Hepatocyte (in vitro differentiated cells): Measurements from ENCODE around the gene TMEM17. TPM values are rescaled to one million over a fixed set of nuclear protein-coding genes. Genes with fewer than 3 reads are reported as not detected.

Source experiments
- DNase-seq: peaks from one replicate; pipeline ENCODE4 v3.0.0-alpha.2; 2016; ENCODE audit warnings: low spot score
- H2AFZ ChIP-seq: fragments of 200-600 bp; sonication (generic); 2 replicates; pipeline ENCODE4 v1.6.0; 2016; ENCODE audit warnings: antibody characterized with exemption, mild to moderate bottlenecking
- H3K27ac ChIP-seq: fragments of 200-600 bp; sonication (generic); 2 replicates; pipeline ENCODE4 v1.5.1; 2016; ENCODE audit warnings: mild to moderate bottlenecking
- H3K27me3 ChIP-seq: fragments of 200-600 bp; sonication (generic); 2 replicates; pipeline ENCODE4 v1.6.1; 2016
- H3K36me3 ChIP-seq: fragments of 200-600 bp; sonication (generic); replicated peaks from 2 replicates; pipeline ENCODE4 v1.5.1; 2016; ENCODE audit warnings: low read depth; ENCODE audit not compliant: insufficient read depth
- H3K4me1 ChIP-seq: fragments of 200-600 bp; sonication (generic); 2 replicates; pipeline ENCODE4 v1.5.1; 2016; ENCODE audit warnings: mild to moderate bottlenecking, moderate library complexity; ENCODE audit not compliant: insufficient read depth
- H3K4me2 ChIP-seq: fragments of 200-600 bp; sonication (generic); 2 replicates; pipeline ENCODE4 v1.6.0; 2016
- H3K4me3 ChIP-seq: fragments of 200-600 bp; sonication (generic); 2 replicates; pipeline ENCODE4 v1.5.1; 2016; ENCODE audit warnings: mild to moderate bottlenecking
- H3K79me2 ChIP-seq: fragments of 200-600 bp; sonication (generic); 2 replicates; pipeline ENCODE4 v1.6.0; 2017; ENCODE audit warnings: mild to moderate bottlenecking
- H3K9me2 ChIP-seq: fragments of 200-600 bp; sonication (generic); replicated peaks from 2 replicates; pipeline ENCODE4 v1.6.0; 2017; ENCODE audit warnings: mild to moderate bottlenecking; ENCODE audit not compliant: insufficient read depth
- H3K9me3 ChIP-seq: fragments of 200-600 bp; sonication (generic); 2 replicates; pipeline ENCODE4 v1.5.1; 2016; ENCODE audit warnings: low read depth, mild to moderate bottlenecking
- H4K20me1 ChIP-seq: fragments of 200-600 bp; sonication (generic); 2 replicates; pipeline ENCODE4 v1.6.0; 2016; ENCODE audit warnings: mild to moderate bottlenecking; ENCODE audit not compliant: insufficient read depth, poor library complexity, severe bottlenecking
- EZH2 ChIP-seq: fragments of 200-600 bp; sonication (generic); IDR thresholded peaks from 2 replicates; pipeline ENCODE4 v1.6.1; 2016; ENCODE audit warnings: antibody characterized with exemption, mild to moderate bottlenecking, borderline replicate concordance
- EZH2phosphoT487 ChIP-seq: fragments of 200-600 bp; sonication (generic); IDR thresholded peaks from one replicate; pipeline ENCODE4 v1.6.1; 2018; ENCODE audit warnings: antibody characterized with exemption, mild to moderate bottlenecking, low read depth, moderate library complexity; ENCODE audit not compliant: unreplicated experiment, severe bottlenecking
- WGBS: methylation state at CpG from one replicate; pipeline ENCODE4 v1.1.6; 2016; ENCODE audit warnings: low lambda C conversion rate; ENCODE audit errors: missing lambda C conversion rate; 5-methylcytosine and 5-hydroxymethylcytosine counted together
- polyA plus RNA-seq: library from polyadenylated mRNA; unstranded; fragments of >200 nt; fragmentation: Nextera tagmentation; extraction: Ambion mirVana; gene quantifications from 2 replicates; pipeline ENCODE4 v1.2.1, GENCODE V29; 2016
- total RNA-seq: library from RNA; depleted of rRNA; stranded (reverse); fragments of >200 nt; gene quantifications from 2 replicates; pipeline ENCODE4 v1.2.3, GENCODE V29; 2014
- TF ChIP-seq, protein P1 (sequence below): fragments of 200-600 bp; sonication (generic); IDR thresholded peaks from 2 replicates; pipeline ENCODE4 v1.5.1; 2016; ENCODE audit warnings: antibody characterized with exemption, mild to moderate bottlenecking; ENCODE audit not compliant: poor library complexity

Gene TMEM17
- total and polyA plus RNA-seq, 2 experiments from 2014 or later, result 3.6 TPM

GRCh38 chr2:62478093-62478580, 27.9 kb downstream of the TMEM17 start:
- H4K20me1 ChIP-seq, result no peaks in the 10 kb centered on the region
- no peaks in the 10 kb centered on the region for H3K36me3 ChIP-seq
- H3K27ac ChIP-seq, result no peak overlapping the region
- 73% methylated on average over 3 of the region's 3 CpGs for WGBS
- H2AFZ ChIP-seq, result no peak overlapping the region
- DNase-seq, result no peak
- no peaks in the 10 kb centered on the region for H3K9me3 ChIP-seq
- H3K4me2 ChIP-seq, result no peak overlapping the region
- H3K79me2 ChIP-seq, result no peaks in the 10 kb centered on the region
- H3K4me3 ChIP-seq, result no peak overlapping the region
- H3K9me2 ChIP-seq, result no peaks in the 10 kb centered on the region
- no peaks in the 10 kb centered on the region for H3K27me3 ChIP-seq
- H3K4me1 ChIP-seq, result peaks cover 13% of the 10 kb centered on the region
- TF ChIP-seq EZH2 (no peak), EZH2phosphoT487 (no peak)
- TF ChIP-seq, protein P1, sequence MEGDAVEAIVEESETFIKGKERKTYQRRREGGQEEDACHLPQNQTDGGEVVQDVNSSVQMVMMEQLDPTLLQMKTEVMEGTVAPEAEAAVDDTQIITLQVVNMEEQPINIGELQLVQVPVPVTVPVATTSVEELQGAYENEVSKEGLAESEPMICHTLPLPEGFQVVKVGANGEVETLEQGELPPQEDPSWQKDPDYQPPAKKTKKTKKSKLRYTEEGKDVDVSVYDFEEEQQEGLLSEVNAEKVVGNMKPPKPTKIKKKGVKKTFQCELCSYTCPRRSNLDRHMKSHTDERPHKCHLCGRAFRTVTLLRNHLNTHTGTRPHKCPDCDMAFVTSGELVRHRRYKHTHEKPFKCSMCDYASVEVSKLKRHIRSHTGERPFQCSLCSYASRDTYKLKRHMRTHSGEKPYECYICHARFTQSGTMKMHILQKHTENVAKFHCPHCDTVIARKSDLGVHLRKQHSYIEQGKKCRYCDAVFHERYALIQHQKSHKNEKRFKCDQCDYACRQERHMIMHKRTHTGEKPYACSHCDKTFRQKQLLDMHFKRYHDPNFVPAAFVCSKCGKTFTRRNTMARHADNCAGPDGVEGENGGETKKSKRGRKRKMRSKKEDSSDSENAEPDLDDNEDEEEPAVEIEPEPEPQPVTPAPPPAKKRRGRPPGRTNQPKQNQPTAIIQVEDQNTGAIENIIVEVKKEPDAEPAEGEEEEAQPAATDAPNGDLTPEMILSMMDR, result no peak

DNA sequence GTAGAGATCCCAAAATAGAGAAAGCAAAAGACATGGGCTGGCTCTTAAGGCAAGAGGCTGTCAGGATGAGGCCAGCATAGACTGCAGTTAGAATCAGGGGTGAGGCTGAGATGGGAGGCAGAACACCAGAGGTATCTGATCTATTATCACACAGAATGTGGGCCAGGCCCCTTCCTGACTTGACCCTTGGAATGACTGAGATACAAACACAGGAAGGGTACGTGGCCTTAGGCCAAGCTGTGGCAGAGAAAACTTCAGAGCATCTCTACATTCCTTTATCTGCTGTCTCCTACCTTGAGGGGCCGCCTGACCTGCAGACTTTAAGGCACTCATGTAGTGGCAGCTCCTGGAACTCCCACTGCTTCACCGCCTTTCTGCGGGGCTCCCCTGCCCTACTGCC, 28.4 kb downstream of the TMEM17 start:
- no peaks in the 10 kb centered on the region for H4K20me1 ChIP-seq
- WGBS, result 86% methylated on average over 4 of the region's 4 CpGs
- H3K27ac ChIP-seq, result no peak overlapping the region
- TF ChIP-seq EZH2phosphoT487, result no peak
- no peak for TF ChIP-seq EZH2
- TF ChIP-seq, protein P1, result no peak
- H3K9me2 ChIP-seq, result no peaks in the 10 kb centered on the region
- no peak overlapping the region for H2AFZ ChIP-seq
- DNase-seq, result no peak
- H3K36me3 ChIP-seq, result no peaks in the 10 kb centered on the region
- no peak overlapping the region for H3K4me3 ChIP-seq
- H3K27me3 ChIP-seq, result no peaks in the 10 kb centered on the region
- peaks cover 13% of the 10 kb centered on the region for H3K4me1 ChIP-seq
- H3K79me2 ChIP-seq, result no peaks in the 10 kb centered on the region
- no peak overlapping the region for H3K4me2 ChIP-seq
- H3K9me3 ChIP-seq, result no peaks in the 10 kb centered on the region

DNA sequence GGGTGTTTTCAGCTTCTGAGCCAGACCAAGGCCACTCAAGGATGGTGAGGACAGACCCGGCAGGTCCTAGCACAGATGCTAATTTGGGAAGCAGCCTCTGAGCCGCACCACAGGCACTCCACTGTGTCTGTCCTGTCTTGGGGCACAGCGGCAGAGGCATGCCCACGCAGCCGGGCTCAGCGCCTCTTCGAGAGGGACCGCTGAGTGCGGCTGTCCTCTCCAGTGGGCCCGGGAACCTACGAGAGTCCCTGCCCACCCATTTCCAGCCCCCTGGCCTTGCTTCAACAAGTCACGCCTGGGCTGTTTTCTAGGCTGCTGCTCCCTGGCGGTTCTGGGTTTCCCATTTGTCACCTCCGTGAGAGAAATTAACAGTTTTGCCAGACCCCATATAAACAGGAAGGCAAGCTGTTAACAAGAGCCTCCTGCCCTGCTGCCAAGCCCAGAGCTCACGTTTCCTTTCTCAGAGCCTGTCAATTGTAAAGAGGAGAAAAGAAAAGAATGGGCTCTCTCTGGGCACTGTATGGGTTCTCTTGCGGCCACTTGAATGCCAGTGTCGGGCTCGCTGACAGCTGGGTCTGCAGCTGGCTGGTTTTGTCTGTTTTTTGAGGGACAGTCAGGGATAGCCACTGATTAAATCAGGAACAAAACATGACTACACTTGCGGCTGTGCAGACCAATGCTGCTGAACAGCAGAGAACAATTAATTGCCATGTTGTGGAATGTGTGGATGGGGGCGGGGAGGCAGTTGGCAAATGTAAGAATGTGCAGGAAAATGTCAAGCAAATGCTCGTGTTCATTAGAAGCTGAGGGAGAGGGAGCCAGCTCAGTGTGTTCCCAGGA, 30.6 kb downstream of the TMEM17 start:
- H3K36me3 ChIP-seq, result no peaks in the 10 kb centered on the region
- no peak overlapping the region for H2AFZ ChIP-seq
- TF ChIP-seq EZH2phosphoT487, result no peak
- TF ChIP-seq, protein P1, result no peak
- TF ChIP-seq EZH2, result no peak
- no peaks in the 10 kb centered on the region for H3K9me2 ChIP-seq
- no peak for DNase-seq
- no peaks in the 10 kb centered on the region for H3K79me2 ChIP-seq
- H3K27me3 ChIP-seq, result no peaks in the 10 kb centered on the region
- no peaks in the 10 kb centered on the region for H3K9me3 ChIP-seq
- H3K27ac ChIP-seq, result no peak overlapping the region
- 64% methylated on average over 21 of the region's 21 CpGs for WGBS
- H3K4me2 ChIP-seq, result peak overlapping the region; percentile 31
- no peak overlapping the region for H3K4me3 ChIP-seq
- peaks cover 13% of the 10 kb centered on the region for H3K4me1 ChIP-seq
- H4K20me1 ChIP-seq, result no peaks in the 10 kb centered on the region
